Prostate gland (tissue), 2 donors: ENCODE data around the gene RAG2. TPM values are rescaled to one million over a fixed set of nuclear protein-coding genes. Genes with fewer than 3 reads are reported as not detected.

Experiments used
- DNase-seq: peaks from one replicate; pipeline ENCODE4 v3.0.0-alpha.2; 2019; ENCODE audit warnings: low spot score
- H3K27ac ChIP-seq, 2 donors: fragments of 200-600 bp; sonication (generic); 2 replicates each; pipeline ENCODE4 v1.5.1; 2017 to 2019
- H3K27me3 ChIP-seq: fragments of 200-600 bp; sonication (generic); replicated peaks from 2 replicates; pipeline ENCODE4 v1.5.1; 2019; ENCODE audit not compliant: insufficient read depth
- H3K36me3 ChIP-seq, 2 donors: fragments of 200-600 bp; sonication (generic); 1 replicate in 1 of 2; 2 replicates in 1 of 2; pipeline versions ENCODE4 v1.5.1 to v1.8.1; 2017 to 2019
- H3K4me1 ChIP-seq: fragments of 200-600 bp; sonication (generic); replicated peaks from 2 replicates; pipeline ENCODE4 v1.5.1; 2019
- H3K4me3 ChIP-seq, 2 donors: fragments of 200-600 bp; sonication (generic); 2 replicates each; pipeline ENCODE4 v1.5.1; 2017 to 2019
- H3K9me3 ChIP-seq: fragments of 200-600 bp; sonication (generic); 2 replicates; pipeline ENCODE4 v1.5.1; 2017
- POLR2A ChIP-seq: fragments of 450-650 bp; IDR thresholded peaks from one replicate; pipeline ENCODE4 v1.6.1; 2016; ENCODE audit warnings: antibody characterized with exemption, mild to moderate bottlenecking
- POLR2AphosphoS5 ChIP-seq: sonication (generic); formaldehyde crosslinking; IDR thresholded peaks from one replicate; pipeline ENCODE4 v1.6.1; 2017; ENCODE audit warnings: antibody characterized with exemption
- WGBS: methylation state at CpG from one replicate; pipeline ENCODE4 v1.1.5; 2018; 5-methylcytosine and 5-hydroxymethylcytosine counted together
- intact Hi-C: fragments of 100-400 bp; cut with DNase I; formaldehyde crosslinking; loops from one replicate; pipeline ENCODE4 v1.14.2; 2022
- total RNA-seq, 2 donors: library from RNA; depleted of rRNA; stranded (reverse); fragments of >200 nt; gene quantifications; one replicate each; pipeline ENCODE4 v1.1.0, GENCODE V29; 2016
- TF ChIP-seq, protein P1 (sequence below), 4 experiments: fragments of 200-600 bp in 2 of 4; fragments of 450-650 bp in 2 of 4; sonication (generic) in 2 of 4; IDR thresholded peaks; 1 replicate in 3 of 4; 2 replicates in 1 of 4; pipeline ENCODE4 v1.5.1; 2016 to 2019; ENCODE audit warnings: antibody characterized with exemption in 4 of 4, mild to moderate bottlenecking in 2 of 4, moderate library complexity in 2 of 4

The RAG2 gene
- total RNA-seq, 2 donors from 2014 or later = not detected

DNA sequence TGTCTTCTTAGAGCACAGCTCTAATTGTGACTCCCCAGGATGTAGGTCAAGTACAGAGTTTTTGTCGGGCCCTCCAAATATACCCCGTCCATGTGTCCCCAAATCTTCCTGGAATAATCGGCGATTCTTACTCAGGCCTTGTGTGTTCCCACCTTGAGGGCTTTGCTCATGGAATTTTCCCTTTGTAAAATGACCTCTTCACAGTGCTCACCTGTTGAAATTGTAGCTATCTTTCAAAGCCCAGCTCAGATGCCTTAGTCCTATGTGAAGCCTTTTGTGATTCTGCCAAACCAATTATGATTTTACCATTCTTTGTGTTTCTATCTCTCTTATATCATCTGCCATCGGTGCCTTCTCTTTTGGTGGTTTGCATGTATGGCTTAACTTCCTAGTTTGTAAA, 30.1 kb upstream of the RAG2 start:
- 95% methylated on average over 5 of the region's 5 CpGs for WGBS
- Histone ChIP-seq H3K9me3 (no peaks in the 10 kb centered on the region), H3K4me1 (no peaks in the 10 kb centered on the region), H3K27ac (no peak overlapping the region), H3K36me3 (no peaks in the 10 kb centered on the region), H3K27me3 (no peaks in the 10 kb centered on the region), H3K4me3 (no peak overlapping the region)
- TF ChIP-seq POLR2AphosphoS5 (no peak), POLR2A (no peak)
- TF ChIP-seq, protein P1, sequence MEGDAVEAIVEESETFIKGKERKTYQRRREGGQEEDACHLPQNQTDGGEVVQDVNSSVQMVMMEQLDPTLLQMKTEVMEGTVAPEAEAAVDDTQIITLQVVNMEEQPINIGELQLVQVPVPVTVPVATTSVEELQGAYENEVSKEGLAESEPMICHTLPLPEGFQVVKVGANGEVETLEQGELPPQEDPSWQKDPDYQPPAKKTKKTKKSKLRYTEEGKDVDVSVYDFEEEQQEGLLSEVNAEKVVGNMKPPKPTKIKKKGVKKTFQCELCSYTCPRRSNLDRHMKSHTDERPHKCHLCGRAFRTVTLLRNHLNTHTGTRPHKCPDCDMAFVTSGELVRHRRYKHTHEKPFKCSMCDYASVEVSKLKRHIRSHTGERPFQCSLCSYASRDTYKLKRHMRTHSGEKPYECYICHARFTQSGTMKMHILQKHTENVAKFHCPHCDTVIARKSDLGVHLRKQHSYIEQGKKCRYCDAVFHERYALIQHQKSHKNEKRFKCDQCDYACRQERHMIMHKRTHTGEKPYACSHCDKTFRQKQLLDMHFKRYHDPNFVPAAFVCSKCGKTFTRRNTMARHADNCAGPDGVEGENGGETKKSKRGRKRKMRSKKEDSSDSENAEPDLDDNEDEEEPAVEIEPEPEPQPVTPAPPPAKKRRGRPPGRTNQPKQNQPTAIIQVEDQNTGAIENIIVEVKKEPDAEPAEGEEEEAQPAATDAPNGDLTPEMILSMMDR (IDR thresholded peaks at IDR 0.05) = no peak
- no peak for DNase-seq
- intact Hi-C loops = no loop called here

GRCh38 chr11:36627471-36627870, 29.4 kb upstream of the RAG2 start:
- DNase-seq = no peak
- no peaks in the 10 kb centered on the region for H3K9me3 ChIP-seq
- WGBS = 82% methylated on average over 2 of the region's 2 CpGs
- intact Hi-C loops = no loop called here
- H3K27me3 ChIP-seq = no peaks in the 10 kb centered on the region
- TF ChIP-seq POLR2A = no peak
- TF ChIP-seq POLR2AphosphoS5 = no peak
- H3K4me3 ChIP-seq = no peak overlapping the region
- H3K4me1 ChIP-seq = no peaks in the 10 kb centered on the region
- no peaks in the 10 kb centered on the region for H3K36me3 ChIP-seq
- H3K27ac ChIP-seq = no peak overlapping the region

DNA sequence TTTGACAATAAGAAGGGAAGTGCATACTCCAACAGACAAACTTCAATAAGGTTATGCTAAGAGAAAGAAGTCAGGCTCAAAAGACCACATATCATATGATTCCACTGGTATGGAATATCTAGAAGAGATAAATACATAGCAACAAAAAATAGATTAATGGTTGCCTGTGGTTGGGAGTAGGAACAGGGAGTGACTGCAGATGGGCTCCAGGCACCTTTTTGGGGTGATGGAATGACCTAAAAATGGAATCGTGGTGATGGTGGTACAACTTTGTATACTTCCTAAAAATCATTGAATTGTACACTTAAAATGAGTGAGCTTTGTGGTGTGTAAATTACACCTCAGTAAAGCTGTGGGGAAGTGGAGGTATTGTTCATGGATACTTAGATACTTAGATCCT, 29.0 kb upstream of the RAG2 start:
- no peaks in the 10 kb centered on the region for H3K4me1 ChIP-seq
- no peak overlapping the region for H3K27ac ChIP-seq
- intact Hi-C loops = no loop called here
- DNase-seq = no peak
- no peaks in the 10 kb centered on the region for H3K9me3 ChIP-seq
- H3K36me3 ChIP-seq = no peaks in the 10 kb centered on the region
- no peak overlapping the region for H3K4me3 ChIP-seq
- H3K27me3 ChIP-seq = no peaks in the 10 kb centered on the region
- TF ChIP-seq POLR2A (no peak), POLR2AphosphoS5 (no peak)
- TF ChIP-seq, protein P1 (IDR thresholded peaks at IDR 0.05) = no peak
- WGBS = 86% methylated on average over 1 of the region's 1 CpG

GRCh38 chr11:36623494-36623893, 25.5 kb upstream of the RAG2 start:
- no peaks in the 10 kb centered on the region for H3K27me3 ChIP-seq
- no peaks in the 10 kb centered on the region for H3K9me3 ChIP-seq
- WGBS = 68% methylated on average over 5 of the region's 5 CpGs
- DNase-seq = no peak
- intact Hi-C loops = loop anchor here (5.0 kb wide), 1 partner anchor 61 kb away; no protein-coding TSS in a partner anchor
- H3K36me3 ChIP-seq = no peaks in the 10 kb centered on the region
- no peak overlapping the region for H3K4me3 ChIP-seq
- H3K27ac ChIP-seq = no peak overlapping the region
- TF ChIP-seq, protein P1 (IDR thresholded peaks at IDR 0.05) = no peak
- TF ChIP-seq POLR2AphosphoS5 (no peak), POLR2A (no peak)
- no peaks in the 10 kb centered on the region for H3K4me1 ChIP-seq

DNA sequence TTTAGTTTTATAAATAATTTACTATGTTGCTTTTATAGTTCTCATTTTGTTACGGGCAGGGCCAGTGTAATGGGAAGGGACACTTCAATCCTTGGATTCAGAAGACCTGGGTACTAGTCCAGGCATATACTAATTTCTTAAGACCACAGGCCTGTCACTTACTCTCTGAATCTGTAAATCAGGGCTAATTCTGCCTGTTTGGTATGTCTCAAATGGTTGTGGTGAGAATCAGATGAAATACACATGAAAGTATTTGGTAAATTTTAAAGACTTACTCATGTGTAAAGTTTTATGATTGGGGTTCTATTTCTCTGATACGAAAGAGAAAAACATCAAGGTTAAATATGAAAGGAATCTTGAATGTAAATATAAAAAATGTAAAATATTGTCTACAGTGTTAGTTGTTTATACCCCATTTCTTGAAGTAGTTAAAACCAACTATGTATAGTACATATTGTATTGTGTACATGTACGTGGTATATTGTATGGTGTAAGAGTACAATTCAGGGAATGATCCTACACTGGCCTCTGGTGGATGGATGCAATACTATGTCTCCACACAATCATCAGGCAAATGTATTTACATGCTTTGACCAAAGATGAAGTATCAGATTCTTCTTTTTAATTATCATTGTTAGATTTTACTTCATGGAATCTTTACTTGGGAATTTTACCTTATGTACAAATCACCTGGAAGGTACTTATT, 24.5 kb upstream of the RAG2 start:
- Histone ChIP-seq H3K36me3 (no peaks in the 10 kb centered on the region), H3K4me3 (no peak overlapping the region), H3K27me3 (no peaks in the 10 kb centered on the region), H3K27ac (no peak overlapping the region), H3K9me3 (no peaks in the 10 kb centered on the region), H3K4me1 (no peaks in the 10 kb centered on the region)
- TF ChIP-seq POLR2A = no peak
- TF ChIP-seq, protein P1 (IDR thresholded peaks at IDR 0.05) = peak in 3 of 4 experiments; percentile 20 to 39 (median 37)
- TF ChIP-seq POLR2AphosphoS5 = no peak
- WGBS = 63% methylated on average over 3 of the region's 3 CpGs
- intact Hi-C loops = loop anchor here (5.0 kb wide), 1 partner anchor 60 kb away; no protein-coding TSS in a partner anchor
- DNase-seq = no peak
